H1 (cell line): ENCODE data around the gene FCN3.

Experiments used
- BCL11A ChIP-seq, 2 experiments: IDR thresholded peaks; one replicate each; pipeline ENCODE4 v1.6.1; 2011; ENCODE audit warnings: low read depth in 2 of 2, low read length in 2 of 2, mild to moderate bottlenecking in 2 of 2
- JUN ChIP-seq: IDR thresholded peaks from 2 replicates; pipeline ENCODE4 v1.6.1; 2011; ENCODE audit warnings: low read depth, mild to moderate bottlenecking, improper control_type of control experiment, low read length
- MAFK ChIP-seq: IDR thresholded peaks from 2 replicates; pipeline ENCODE4 v1.6.1; 2012; ENCODE audit warnings: low read depth, mild to moderate bottlenecking, improper control_type of control experiment, low read length
- POLR2A ChIP-seq, 2 experiments: IDR thresholded peaks; 1 replicate in 1 of 2; 2 replicates in 1 of 2; pipeline ENCODE4 v1.6.1; 2011; ENCODE audit warnings: low read depth in 2 of 2, low read length in 2 of 2, mild to moderate bottlenecking in 2 of 2; ENCODE audit errors: control extremely low read depth in 1 of 2
- RBBP5 ChIP-seq: IDR thresholded peaks from 2 replicates; pipeline ENCODE4 v1.7.1; 2012; ENCODE audit warnings: low read depth, mild to moderate bottlenecking, inconsistent platforms, low read length, moderate library complexity, borderline replicate concordance
- SIN3A ChIP-seq, 2 experiments: IDR thresholded peaks in 1 of 2; conservative IDR thresholded peaks in 1 of 2; 2 replicates each; pipeline ENCODE4 v1.6.1; 2011 to 2012; ENCODE audit warnings: low read length in 2 of 2, improper control_type of control experiment in 1 of 2, low read depth in 1 of 2, mild to moderate bottlenecking in 1 of 2
- ZNF274 ChIP-seq: IDR thresholded peaks from 2 replicates; pipeline ENCODE4 v1.7.0; 2012; ENCODE audit warnings: low read length, borderline replicate concordance; ENCODE audit errors: extremely low read depth
- TF ChIP-seq, protein P1 (sequence below), 3 experiments: IDR thresholded peaks; 1 replicate in 2 of 3; 2 replicates in 1 of 3; pipeline versions ENCODE4 v1.5.1 to v1.6.1; 2011; ENCODE audit warnings: low read length in 3 of 3, mild to moderate bottlenecking in 3 of 3, inconsistent platforms in 2 of 3, low read depth in 1 of 3, moderate library complexity in 1 of 3; ENCODE audit not compliant: insufficient read depth in 1 of 3; ENCODE audit errors: control extremely low read depth in 1 of 3

DNA sequence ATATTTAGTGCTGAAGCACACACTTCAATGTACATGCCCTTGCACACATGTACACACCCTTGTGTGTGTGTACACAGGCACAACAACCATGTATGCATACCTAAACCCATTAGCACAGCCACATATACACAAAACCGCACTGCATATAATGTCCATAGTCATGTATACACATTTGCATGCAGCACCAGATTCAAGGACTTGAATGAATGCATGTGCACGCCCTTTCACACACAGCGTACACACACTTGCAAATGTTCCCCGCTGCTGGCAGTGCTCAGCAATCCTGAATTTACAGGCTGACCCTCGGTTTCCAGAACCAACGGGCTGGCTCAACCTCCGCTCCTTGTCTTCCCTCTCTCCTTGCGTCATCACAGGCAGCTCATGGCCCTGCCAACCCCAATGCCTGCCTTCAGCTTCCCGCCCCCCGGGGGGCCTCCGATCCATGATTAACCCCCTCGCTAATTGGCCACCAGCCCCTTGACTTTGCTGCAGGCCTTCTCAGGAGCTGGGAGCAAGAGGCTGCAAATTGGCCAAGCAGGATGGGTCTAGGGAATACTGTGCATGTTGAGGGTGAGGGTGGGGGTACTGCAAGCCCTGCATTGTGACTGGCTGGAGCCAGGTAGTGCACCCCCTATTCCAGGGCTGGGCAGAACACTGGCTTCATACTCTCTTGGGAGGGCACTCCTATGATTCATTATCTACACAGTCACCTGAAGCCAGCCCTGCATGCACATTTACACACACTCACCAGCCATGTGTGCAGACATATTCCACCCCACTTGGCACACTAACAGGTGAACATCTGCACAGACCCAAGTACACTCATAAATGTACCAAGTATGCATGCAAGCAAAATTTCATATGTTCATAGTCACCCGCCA is 25.7 kb upstream of the FCN3 start:
- TF ChIP-seq, protein P1, sequence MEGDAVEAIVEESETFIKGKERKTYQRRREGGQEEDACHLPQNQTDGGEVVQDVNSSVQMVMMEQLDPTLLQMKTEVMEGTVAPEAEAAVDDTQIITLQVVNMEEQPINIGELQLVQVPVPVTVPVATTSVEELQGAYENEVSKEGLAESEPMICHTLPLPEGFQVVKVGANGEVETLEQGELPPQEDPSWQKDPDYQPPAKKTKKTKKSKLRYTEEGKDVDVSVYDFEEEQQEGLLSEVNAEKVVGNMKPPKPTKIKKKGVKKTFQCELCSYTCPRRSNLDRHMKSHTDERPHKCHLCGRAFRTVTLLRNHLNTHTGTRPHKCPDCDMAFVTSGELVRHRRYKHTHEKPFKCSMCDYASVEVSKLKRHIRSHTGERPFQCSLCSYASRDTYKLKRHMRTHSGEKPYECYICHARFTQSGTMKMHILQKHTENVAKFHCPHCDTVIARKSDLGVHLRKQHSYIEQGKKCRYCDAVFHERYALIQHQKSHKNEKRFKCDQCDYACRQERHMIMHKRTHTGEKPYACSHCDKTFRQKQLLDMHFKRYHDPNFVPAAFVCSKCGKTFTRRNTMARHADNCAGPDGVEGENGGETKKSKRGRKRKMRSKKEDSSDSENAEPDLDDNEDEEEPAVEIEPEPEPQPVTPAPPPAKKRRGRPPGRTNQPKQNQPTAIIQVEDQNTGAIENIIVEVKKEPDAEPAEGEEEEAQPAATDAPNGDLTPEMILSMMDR (IDR thresholded peaks at IDR 0.05; ENCODE audit: control extremely low read depth in 1 of 3, insufficient read depth in 1 of 3, low read depth in 1 of 3, low read length in 3 of 3): no peak
- TF ChIP-seq BCL11A (IDR thresholded peaks at IDR 0.05; ENCODE audit: low read depth in 2 of 2, low read length in 2 of 2) (no peak), MAFK (no peak), ZNF274 (no peak), RBBP5 (no peak), JUN (no peak), POLR2A (IDR thresholded peaks at IDR 0.05; ENCODE audit: control extremely low read depth in 1 of 2, low read depth in 2 of 2, low read length in 2 of 2) (no peak), SIN3A (conservative IDR thresholded peaks at IDR 0.05 in 1 of 2, IDR thresholded peaks at IDR 0.05 in 1 of 2; ENCODE audit: low read depth in 1 of 2, low read length in 2 of 2) (no peak)
